GM20431 (cell line): Measurements from ENCODE around the gene MIB2.

Source experiments
- in situ Hi-C: fragments of 300-500 bp; cut with MseI, MboI; formaldehyde crosslinking; loops from one replicate; pipeline ENCODE4 v1.15.0; 2020; ENCODE audit warnings: low sequenced_read_pairs; ENCODE audit not compliant: unreplicated experiment

The MIB2 gene

GRCh38 chr1:1597275-1597930 is 17.9 kb upstream of the MIB2 start:
- in situ Hi-C loops, result no loop called here

DNA sequence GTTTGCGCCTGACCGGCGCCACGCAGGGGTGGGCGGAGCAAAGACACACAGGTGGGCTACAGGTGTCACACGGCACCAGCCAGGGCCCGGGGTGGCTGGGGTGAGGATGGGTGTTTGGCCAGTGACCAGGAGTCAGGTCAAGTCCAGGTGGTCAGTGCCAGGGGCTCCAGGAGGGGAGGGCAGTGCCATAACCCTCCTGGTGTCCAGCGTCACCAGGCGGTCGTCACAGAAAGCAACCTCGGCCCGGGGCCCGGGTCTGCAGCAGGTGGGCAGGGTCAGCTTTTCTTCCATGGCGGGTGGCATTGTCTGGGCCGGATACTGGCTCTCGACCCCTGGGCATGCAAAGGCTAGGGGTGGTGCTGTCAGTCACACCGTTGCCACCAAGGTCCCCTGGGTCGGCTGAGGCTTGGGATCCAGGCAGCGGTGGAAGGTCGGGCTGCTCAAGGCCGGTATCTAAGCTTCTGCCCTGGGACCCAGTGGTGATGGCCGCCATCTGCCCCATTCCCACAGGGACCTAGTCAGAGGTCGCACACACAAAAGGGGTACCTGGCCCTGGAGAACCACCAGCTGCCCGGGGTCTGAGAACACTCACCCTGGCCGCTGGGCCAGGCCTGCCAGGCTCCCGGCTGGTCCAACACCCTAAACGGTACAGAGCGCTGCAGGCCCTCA is 17.1 kb upstream of the MIB2 start:
- in situ Hi-C loops, result no loop called here

DNA sequence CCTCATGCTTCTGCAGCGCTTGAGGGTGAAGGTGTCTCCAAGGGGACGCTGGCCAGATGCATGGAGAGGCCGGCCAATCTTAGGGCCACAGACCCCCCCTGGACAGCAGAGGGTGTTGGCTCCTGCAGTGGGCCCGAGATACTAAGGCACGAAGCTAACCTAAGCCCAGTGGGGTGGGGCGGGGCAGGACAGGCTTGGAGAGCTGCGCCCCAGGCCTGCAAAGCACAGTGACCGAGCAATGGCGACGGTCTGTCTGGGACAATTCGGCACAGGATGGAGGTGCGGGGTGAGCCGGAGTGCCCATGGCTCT is 16.6 kb upstream of the MIB2 start:
- in situ Hi-C loops, result no loop called here

- in situ Hi-C loops, result no loop called here
These were observed 16.0 kb upstream of the MIB2 start for GRCh38 chr1:1599030-1599934.

DNA sequence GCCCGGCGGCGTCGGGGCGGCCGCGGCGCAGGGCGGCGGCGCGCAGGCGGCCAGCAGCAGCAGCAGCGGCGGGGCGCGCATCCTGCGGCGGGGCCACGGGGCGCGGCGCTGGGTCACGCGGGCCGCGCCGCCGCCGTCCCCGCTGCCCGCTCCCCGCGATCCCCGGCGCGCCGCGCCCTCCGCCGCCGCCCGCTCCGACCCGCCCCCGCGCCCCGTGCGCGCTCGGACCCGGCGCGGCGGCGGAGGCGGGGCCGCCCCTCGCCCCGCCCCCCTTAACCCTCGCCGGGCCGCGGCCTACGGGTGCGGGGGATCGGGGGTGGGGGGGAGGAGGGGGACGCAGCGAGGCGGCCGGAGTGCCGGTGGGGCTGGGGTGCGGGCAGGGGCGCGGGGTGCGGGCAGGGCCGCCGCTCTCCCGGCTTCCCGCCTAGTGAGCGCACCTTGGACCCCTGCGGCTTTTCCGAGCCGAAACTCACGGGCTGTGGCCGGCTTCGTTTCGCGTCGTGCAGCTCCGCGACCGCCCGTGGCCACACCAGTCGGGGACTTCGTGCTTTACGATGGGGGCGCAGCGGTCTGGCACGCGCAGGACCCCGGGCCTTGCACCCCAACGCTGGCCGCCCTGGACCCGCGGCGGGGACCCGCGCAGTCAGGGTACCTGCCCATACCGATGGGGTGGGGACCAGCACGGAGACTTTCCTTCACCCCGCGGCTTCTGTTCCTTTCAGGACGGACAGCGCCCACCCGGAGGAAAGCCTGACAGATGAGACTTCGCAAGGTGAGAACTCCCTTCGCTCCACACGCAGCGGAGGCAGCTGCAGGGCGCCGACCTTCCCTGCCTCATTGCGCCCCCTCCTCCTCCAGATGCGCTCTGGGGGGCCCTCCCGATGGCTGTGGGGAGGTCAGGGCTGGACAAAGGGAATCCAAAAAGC is 15.1 kb upstream of the MIB2 start, which contains the start of gene FNDC10:
Gene FNDC10, minus strand, starts transcription at position 201 of the 926 bp plus-strand sequence. Its CDS starts 120 bp downstream, at position 81.
- in situ Hi-C loops, result no loop called here

GRCh38 chr1:1600861-1601563 is 14.3 kb upstream of the MIB2 start:
- in situ Hi-C loops, result no loop called here

DNA sequence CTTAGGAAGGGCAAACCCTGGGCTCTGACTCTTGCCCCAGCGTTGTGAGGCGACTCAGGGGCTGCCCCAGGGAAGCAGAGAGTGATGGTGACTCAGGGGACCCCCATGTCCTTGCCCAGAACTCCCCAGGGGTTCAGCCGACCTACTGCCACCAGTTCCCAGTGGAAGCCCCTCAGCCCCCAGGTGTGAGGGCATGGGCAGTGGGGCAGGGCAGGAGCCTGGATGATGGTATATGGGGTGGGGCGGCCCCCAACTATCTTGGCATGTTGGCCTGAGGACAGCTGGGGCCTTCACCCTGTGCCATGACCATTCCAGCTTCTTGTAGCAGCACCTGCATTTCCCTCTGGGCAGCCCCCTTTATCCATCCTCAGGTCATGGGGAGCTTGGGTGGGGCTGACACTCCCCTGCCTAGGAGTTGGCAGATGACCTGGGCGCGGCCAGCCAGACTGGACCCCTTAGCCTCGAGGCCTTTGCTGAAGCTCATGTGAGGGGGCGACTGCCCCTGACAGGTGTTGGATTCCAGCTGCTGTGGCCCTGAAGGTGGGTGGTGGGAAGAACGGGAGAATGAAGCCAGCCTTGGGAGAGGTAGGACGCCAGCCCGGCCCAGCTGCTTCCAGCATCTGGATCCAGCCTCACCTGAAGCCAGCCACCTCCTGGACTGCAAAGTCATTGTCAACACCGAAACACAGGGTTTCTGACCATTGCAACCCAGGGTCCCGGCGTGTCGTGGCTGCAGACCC is 13.6 kb upstream of the MIB2 start:
- in situ Hi-C loops, result no loop called here

DNA sequence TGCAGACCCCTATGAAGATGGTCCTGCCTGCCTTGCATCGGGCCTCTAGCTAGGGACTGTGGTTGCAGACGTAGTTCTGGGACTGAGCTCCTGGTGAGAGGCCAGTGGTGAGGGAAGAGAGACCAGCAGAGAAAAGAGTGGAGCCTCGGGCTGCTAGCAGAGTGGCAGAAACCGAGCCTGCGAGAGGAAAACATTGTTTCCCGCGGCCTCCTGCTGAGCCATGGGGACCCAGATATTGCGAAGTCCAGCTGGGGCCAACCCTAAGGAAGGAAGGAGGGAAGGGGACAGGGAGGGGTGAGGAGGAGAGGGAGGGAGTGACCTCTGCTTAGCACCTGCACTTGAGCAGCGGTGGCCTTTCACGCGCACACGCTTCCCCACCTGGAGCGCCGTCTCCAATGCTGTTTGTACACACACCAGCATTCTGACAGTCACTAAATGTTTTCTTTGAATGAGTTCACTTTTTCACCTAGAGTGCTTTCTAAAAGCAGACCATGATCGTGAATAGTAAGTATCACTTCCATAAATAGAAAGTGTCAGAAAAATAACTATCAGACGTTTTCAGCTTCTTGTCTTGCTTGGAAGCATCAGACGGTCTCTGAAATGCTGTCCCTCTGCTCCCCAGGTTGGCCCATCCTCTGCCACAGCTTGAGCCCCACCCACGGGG is 12.9 kb upstream of the MIB2 start:
- in situ Hi-C loops, result no loop called here

GRCh38 chr1:1602968-1603506 is 12.3 kb upstream of the MIB2 start:
- in situ Hi-C loops, result no loop called here

GRCh38 chr1:1603671-1604373 is 11.5 kb upstream of the MIB2 start:
- in situ Hi-C loops, result no loop called here

DNA sequence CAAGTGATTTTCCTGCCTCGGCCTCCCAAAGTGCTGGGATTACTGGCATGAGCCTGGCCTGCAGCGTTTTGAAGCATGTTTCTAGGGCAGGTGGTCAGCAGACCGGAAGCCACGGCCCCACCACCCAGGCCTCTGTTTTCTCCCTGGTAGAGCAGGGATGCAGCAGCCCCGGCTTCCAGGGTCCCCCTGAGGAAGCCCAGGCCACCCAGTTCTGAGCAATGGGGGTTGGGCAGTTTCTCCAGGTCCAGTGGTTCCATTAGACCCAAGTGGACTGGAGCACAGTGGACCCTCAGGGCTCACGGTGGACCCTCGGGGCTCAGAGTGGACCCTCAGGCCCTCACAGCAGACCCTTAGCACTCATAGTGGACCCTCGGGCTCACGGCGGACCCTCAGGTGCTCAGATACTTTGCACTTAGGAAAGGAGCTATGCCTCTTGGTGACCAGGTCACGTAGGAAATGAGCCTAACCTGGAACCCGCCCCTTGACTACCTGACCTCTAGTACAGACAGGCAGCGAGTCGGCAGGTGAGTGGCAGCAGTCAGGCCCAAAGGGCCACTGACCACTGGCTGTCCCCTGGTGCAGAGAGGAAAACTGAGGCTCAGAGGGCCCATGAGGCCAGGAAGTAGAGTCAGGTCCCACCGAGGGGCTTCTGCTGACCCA is 10.8 kb upstream of the MIB2 start:
- in situ Hi-C loops, result no loop called here

GRCh38 chr1:1605034-1605591 is 10.2 kb upstream of the MIB2 start:
- in situ Hi-C loops, result no loop called here

DNA sequence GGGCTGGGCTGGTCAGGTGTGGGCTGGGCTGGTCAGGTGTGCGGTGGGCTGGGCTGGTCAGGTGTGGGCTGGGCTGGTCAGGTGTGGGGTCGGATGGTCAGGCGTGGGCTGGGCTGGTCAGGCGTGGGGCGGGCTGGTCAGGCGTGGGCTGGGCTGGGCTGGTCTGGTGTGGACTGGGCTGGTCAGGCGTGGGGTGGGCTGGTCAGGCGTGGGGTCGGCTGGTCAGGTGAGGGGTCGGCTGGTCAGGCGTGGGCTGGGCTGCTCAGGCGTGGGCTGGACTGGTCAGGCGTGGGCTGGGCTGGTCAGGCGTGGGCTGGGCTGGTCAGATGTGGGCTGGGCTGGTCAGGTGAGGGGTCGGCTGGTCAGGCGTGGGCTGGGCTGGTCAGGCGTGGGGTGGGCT is 9.6 kb upstream of the MIB2 start:
- in situ Hi-C loops, result no loop called here

DNA sequence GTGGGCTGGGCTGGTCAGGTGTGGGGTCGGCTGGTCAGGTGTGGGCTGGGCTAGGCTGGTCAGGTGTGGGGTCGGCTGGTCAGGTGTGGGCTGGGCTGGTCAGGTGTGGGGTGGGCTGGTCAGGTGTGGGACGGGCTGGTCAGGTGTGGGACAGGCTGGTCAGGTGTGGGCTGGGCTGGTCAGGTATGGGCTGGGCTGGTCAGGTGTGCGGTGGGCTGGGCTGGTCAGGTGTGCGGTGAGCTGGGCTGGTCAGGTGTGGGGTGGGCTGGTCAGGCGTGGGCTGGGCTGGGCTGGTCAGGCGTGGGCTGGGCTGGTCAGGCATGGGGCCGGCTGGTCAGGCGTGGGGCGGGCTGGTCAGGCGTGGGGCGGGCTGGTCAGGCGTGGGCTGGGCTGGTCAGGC is 9.1 kb upstream of the MIB2 start:
- in situ Hi-C loops, result no loop called here

DNA sequence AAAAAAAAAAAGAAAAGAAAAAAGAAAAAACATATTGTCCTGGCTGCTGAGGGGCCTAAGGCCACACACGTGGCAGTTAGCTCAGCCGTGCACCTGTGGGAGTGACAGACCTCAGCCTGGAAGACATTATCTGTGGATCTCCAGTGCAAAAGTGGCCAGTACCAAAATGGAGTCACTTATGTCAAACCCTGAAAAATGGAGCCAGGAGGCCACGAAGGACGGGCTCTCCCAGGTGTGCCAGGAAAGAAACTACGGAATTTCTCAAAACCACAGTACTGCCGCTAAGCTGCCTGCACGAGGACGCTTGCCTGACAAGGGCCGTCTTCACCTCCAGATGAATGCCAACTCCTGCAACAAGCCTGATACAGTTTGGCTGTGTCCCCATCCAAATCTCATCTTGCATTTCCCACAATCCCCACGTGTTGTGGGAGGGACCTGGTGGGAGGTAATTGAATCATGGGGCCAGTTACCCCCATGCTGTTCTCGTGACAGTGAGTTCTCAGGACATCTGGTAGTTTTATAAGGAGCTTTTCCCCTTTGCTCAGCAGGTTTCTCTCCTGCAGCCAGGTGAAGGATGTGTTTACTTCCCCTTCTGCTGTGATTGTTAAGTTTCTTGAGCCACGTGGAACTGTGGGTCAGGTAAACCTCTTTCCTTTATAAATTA is 5.3 kb upstream of the MIB2 start:
- in situ Hi-C loops, result no loop called here

DNA sequence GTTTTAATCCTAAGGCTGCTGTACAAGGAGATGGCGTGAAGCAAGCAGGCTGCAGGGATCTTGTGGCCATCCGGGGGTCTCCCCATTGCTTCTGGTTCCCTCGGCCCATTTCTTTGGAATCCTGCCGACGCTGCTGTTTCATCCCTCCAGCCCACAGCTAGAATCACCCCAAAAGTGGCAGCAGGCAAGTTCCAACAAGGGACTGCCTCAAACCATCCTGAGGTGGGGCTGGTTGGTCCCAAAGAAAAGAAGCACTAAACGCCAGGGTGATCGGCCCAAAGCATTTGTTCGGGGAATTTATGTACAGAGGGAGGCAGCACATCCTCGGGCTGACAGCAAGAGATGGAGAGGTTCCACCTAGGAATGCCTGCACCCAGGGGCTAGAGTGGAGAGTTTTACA is 4.5 kb upstream of the MIB2 start:
- in situ Hi-C loops, result no loop called here
